Common myeloid progenitor, CD34-positive (primary cell): ENCODE data around the gene TSPAN18.

ENCODE experiments used
- CTCF ChIA-PET: fragments of 350-600 bp; sonication (Branson Sonifier 250); formaldehyde crosslinking; loops from one replicate; lab custom pipeline; 2021; ENCODE audit warnings: antibody characterized with exemption; lab: Charles Lee
- POLR2A ChIA-PET: fragments of 350-600 bp; sonication (Branson Sonifier 250); formaldehyde crosslinking; loops from one replicate; lab custom pipeline; 2021; ENCODE audit warnings: antibody characterized with exemption; lab: Charles Lee
- DNase-seq, 3 donors: peaks; one replicate each; pipeline versions ENCODE4 v3.0.0 to v3.0.0-alpha.2; 2013
- H3K27ac ChIP-seq, 2 experiments: 1 replicate in 1 of 2; 2 replicates in 1 of 2; pipeline ENCODE4 v1.7.0; 2013; ENCODE audit warnings: inconsistent platforms in 2 of 2, low read length in 2 of 2, mild to moderate bottlenecking in 2 of 2, low read depth in 1 of 2, moderate library complexity in 1 of 2; ENCODE audit not compliant: severe bottlenecking in 2 of 2, insufficient read depth in 1 of 2, poor library complexity in 1 of 2
- H3K27me3 ChIP-seq, 5 experiments: replicated peaks in 2 of 5; 1 replicate in 3 of 5; 2 replicates in 2 of 5; pipeline versions ENCODE4 v1.6.1 to v1.7.0; 2013; ENCODE audit warnings: low read length in 4 of 5, mild to moderate bottlenecking in 2 of 5, moderate library complexity in 2 of 5, inconsistent platforms in 1 of 5; ENCODE audit not compliant: insufficient read depth in 5 of 5, control insufficient read depth in 4 of 5
- H3K36me3 ChIP-seq, 4 experiments: 1 replicate in 2 of 4; 2 replicates in 2 of 4; pipeline versions ENCODE4 v1.6.1 to v1.7.0; 2013; ENCODE audit warnings: low read length in 3 of 4, control low read depth in 1 of 4, mild to moderate bottlenecking in 1 of 4; ENCODE audit not compliant: control insufficient read depth in 4 of 4, insufficient read depth in 4 of 4
- H3K4me1 ChIP-seq, 4 experiments: 1 replicate in 3 of 4; 2 replicates in 1 of 4; pipeline versions ENCODE4 v1.6.1 to v1.7.1; 2013; ENCODE audit warnings: low read length in 3 of 4, mild to moderate bottlenecking in 3 of 4, control low read depth in 1 of 4, inconsistent platforms in 1 of 4, moderate library complexity in 1 of 4; ENCODE audit not compliant: control insufficient read depth in 4 of 4, insufficient read depth in 4 of 4; ENCODE audit errors: control extremely low read depth in 1 of 4
- H3K4me3 ChIP-seq, 7 experiments: 1 replicate in 4 of 7; 2 replicates in 3 of 7; pipeline versions ENCODE4 v1.5.1 to v1.7.0; 2013; ENCODE audit warnings: mild to moderate bottlenecking in 7 of 7, low read length in 6 of 7, moderate library complexity in 6 of 7, inconsistent platforms in 2 of 7, low read depth in 2 of 7, control low read depth in 1 of 7; ENCODE audit not compliant: insufficient read depth in 4 of 7, control insufficient read depth in 1 of 7; ENCODE audit errors: extremely low read depth in 1 of 7
- H3K9me3 ChIP-seq, 5 experiments: 1 replicate in 4 of 5; 2 replicates in 1 of 5; pipeline versions ENCODE4 v1.6.1 to v1.7.1; 2013; ENCODE audit warnings: low read length in 4 of 5, mild to moderate bottlenecking in 2 of 5, inconsistent platforms in 1 of 5, low read depth in 1 of 5, moderate library complexity in 1 of 5; ENCODE audit not compliant: control insufficient read depth in 4 of 5, insufficient read depth in 2 of 5; ENCODE audit errors: control extremely low read depth in 1 of 5
- WGBS: methylation state at CpG from one replicate; pipeline ENCODE4 v1.1.5; 2013; ENCODE audit not compliant: insufficient coverage; 5-methylcytosine and 5-hydroxymethylcytosine counted together

TSPAN18 gene

DNA sequence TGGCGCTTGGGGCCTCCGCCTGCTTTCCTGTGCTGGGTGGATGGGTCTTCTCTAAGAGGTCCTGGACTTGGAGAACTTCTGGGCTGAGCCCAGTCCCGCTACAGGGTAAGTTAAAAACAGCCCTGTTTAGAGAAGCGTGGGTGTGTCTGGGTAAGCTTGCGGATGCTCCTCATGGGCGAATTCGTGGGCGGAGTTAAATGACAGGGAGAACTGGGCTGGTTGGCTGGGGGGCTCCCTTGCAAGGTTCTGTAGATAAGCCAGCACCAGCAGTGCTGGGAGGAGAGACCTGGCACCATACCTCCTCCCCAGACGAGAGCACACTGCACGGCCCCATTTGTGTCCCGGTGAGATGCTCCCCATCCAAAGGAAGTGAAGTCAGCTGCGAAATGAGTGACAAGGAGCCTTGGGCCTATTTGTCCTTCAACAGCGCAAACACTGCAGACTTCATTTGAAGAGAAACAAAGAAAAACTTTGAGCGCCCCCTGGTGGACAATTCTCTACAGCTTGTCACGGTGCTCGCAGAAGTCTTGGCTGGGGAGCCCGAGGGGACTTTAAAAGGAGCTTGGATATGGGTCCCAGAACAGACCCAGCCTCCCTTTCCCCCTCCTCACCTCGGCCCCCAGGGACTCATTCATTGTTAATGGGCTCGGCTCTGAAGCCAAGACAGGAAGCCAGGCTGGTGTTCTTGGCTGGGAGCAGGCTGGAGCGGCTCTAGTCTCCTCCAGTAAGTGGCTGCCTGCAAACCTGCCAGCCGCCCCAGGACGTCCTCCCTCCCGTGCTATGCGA, 184.5 kb downstream of the TSPAN18 start:
- no peaks in the 10 kb centered on the region for H3K36me3 ChIP-seq
- peaks cover 0 to 3% (median 0%) of the 10 kb centered on the region in 5 experiments for H3K27me3 ChIP-seq
- H3K4me3 ChIP-seq = no peak overlapping the region
- ChIA-PET CTCF (interaction anchor here (0.6 to 2.5 kb wide), 23 partner anchors 8 to 376 kb away, joined by 3 to 12 read pairs (median 4); no protein-coding TSS in a partner anchor), POLR2A (no interaction called here)
- DNase-seq = peak; percentile 83 to 91 (median 85)
- H3K9me3 ChIP-seq = no peaks in the 10 kb centered on the region
- peaks cover 0 to 30% (median 21%) of the 10 kb centered on the region in 4 experiments for H3K4me1 ChIP-seq
- WGBS = 27% methylated on average over 13 of the region's 24 CpGs
- H3K27ac ChIP-seq = no peak overlapping the region

DNA sequence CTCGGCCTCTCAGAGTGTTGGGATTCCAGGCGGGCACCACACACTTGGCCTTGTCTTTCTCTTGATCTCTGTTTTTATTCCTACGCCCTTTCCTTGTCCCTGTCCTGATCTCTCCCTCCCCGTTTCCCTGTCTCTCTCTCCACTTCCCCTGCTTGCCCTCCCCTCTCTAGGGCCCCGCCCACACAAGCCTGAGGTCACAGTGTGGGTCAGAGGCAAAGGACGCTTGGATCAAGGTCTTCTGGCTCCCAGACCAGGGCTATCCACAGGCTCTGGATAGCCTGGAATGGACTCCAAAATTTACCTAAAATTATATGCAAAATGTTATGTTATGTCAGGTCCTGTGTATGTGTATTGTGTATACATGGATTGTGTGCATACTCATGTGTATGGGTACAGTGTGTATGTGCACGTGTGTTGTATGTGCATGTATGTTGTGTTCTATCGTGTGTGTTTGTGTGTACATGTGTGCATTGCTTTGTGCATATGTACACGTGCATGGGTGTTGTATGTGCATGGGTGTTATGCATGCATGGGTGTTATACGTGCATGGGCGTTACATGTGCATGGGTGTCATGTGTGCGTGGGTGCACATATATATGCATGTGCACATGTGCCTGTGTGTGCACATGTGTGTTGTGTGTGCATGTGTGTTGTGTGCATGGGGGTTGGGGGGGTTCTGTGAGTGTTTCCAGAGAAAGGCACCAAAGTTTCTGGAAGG, 185.7 kb downstream of the TSPAN18 start:
- ChIA-PET POLR2A (no interaction called here), CTCF (interaction anchor here (1.0 to 2.5 kb wide), 8 partner anchors 8 to 290 kb away, joined by 3 to 12 read pairs (median 5); no protein-coding TSS in a partner anchor)
- no peak overlapping the region for H3K4me3 ChIP-seq

DNA sequence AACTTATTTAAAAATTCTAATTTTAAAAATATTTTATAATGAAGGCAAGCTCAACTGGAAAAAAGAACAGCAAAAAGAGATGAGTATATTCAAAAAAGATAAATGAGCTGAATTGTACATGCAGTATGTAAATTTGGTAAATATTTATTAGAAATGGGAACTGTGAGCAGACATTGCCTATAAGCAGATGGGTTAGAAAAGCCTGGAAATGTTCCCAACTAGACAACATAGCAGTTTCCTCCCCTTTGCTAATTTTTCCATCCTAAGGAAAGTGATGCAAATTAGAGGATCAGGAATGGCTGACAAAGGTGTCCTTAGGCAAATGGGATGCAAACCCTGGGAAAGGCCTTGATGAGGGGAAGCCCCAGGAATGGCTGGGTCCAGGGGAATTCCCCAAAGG, 186.7 kb downstream of the TSPAN18 start:
- ChIA-PET CTCF (interaction anchor here (1.7 kb wide), 1 partner anchor 190 kb away, joined by 6 read pairs; no protein-coding TSS in a partner anchor), POLR2A (no interaction called here)
- peaks cover 0 to 51% (median 36%) of the 10 kb centered on the region in 4 experiments for H3K4me1 ChIP-seq
- no peak overlapping the region for H3K4me3 ChIP-seq
- H3K27me3 ChIP-seq = peaks cover 0 to 3% (median 0%) of the 10 kb centered on the region in 5 experiments
- H3K36me3 ChIP-seq = no peaks in the 10 kb centered on the region
- no peak overlapping the region for H3K27ac ChIP-seq
- DNase-seq = no peak
- no peaks in the 10 kb centered on the region for H3K9me3 ChIP-seq

More for the DNA sequence above, 185.7 kb downstream of the TSPAN18 start:
- Histone ChIP-seq H3K4me1 (peaks cover 0 to 42% (median 34%) of the 10 kb centered on the region in 4 experiments), H3K27me3 (peaks cover 0 to 3% (median 0%) of the 10 kb centered on the region in 5 experiments), H3K9me3 (no peaks in the 10 kb centered on the region), H3K27ac (no peak overlapping the region), H3K36me3 (no peaks in the 10 kb centered on the region)
- no peak for DNase-seq
- 81% methylated on average over 8 of the region's 12 CpGs for WGBS

- ChIA-PET CTCF (interaction anchor here (1.0 to 2.0 kb wide), 5 partner anchors 13 to 302 kb away, joined by 3 to 12 read pairs (median 5); no protein-coding TSS in a partner anchor), POLR2A (no interaction called here)
- H3K27me3 ChIP-seq = peaks cover 0 to 3% (median 0%) of the 10 kb centered on the region in 5 experiments
- H3K27ac ChIP-seq = no peak overlapping the region
- no peaks in the 10 kb centered on the region for H3K36me3 ChIP-seq
- peaks cover 0 to 51% (median 36%) of the 10 kb centered on the region in 4 experiments for H3K4me1 ChIP-seq
- WGBS = no CpG with 5 or more reads among the region's 2 CpGs
- no peak for DNase-seq
- H3K4me3 ChIP-seq = no peak overlapping the region
- no peaks in the 10 kb centered on the region for H3K9me3 ChIP-seq
These were observed 187.3 kb downstream of the TSPAN18 start for GRCh38 chr11:44914105-44914504.

DNA sequence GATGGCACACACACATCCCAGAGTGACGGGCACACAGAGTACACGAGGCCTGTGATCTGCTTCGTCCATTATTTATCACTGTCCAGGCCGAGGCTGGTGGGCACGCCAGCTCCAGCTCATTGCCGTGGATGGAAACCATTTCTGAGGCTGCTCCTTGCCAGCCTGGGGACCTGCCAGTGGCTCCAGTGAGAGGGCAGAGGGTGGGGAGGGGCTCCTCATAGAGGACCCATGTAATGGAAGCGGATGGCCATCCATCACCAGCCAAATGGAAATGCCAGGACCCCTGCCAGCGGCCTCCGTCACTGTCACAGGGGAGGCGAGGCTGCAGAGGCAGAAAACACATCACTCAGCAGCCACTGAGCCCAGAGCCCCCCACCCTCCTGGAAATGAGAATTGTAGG, 188.2 kb downstream of the TSPAN18 start:
- WGBS = 81% methylated on average over 7 of the region's 10 CpGs
- peaks cover 0 to under 1% (median 0%) of the 10 kb centered on the region in 5 experiments for H3K27me3 ChIP-seq
- no peaks in the 10 kb centered on the region for H3K36me3 ChIP-seq
- H3K9me3 ChIP-seq = no peaks in the 10 kb centered on the region
- peaks cover 0 to 51% (median 36%) of the 10 kb centered on the region in 4 experiments for H3K4me1 ChIP-seq
- H3K4me3 ChIP-seq = no peak overlapping the region
- DNase-seq = no peak
- POLR2A ChIA-PET = interaction anchor here (0.9 kb wide), 1 partner anchor 12 kb away, joined by 3 read pairs; no protein-coding TSS in a partner anchor
- H3K27ac ChIP-seq = no peak overlapping the region
- CTCF ChIA-PET = interaction anchor here (1.0 to 2.0 kb wide), 5 partner anchors 12 to 303 kb away, joined by 3 to 12 read pairs (median 5); no protein-coding TSS in a partner anchor

- ChIA-PET POLR2A (interaction anchor here (0.9 kb wide), 1 partner anchor 11 kb away, joined by 3 read pairs; no protein-coding TSS in a partner anchor), CTCF (interaction anchor here (0.9 to 2.0 kb wide), 3 partner anchors 12 to 293 kb away, joined by 3 to 12 read pairs (median 4); no protein-coding TSS in a partner anchor)
- Histone ChIP-seq H3K27me3 (no peaks in the 10 kb centered on the region), H3K4me1 (peaks cover 0 to 51% (median 36%) of the 10 kb centered on the region in 4 experiments), H3K9me3 (no peaks in the 10 kb centered on the region), H3K27ac (no peak overlapping the region), H3K4me3 (peak overlapping the region in 2 of 7 experiments; percentile 17 to 41), H3K36me3 (no peaks in the 10 kb centered on the region)
- peak; percentile 66 to 94 (median 91) for DNase-seq
- 3% methylated on average over 10 of the region's 10 CpGs for WGBS
These were observed 188.9 kb downstream of the TSPAN18 start for GRCh38 chr11:44915621-44916020.
